Stromal cell of bone marrow (primary cell): ENCODE measurements around the gene ZRANB1.

ENCODE experiments used
- DNase-seq: peaks from one replicate; pipeline ENCODE4 v3.0.0-alpha.2; 2012; ENCODE audit warnings: low read depth

Gene ZRANB1

GRCh38 chr10:124993736-124994451 is 52.0 kb downstream of the ZRANB1 start:
- no peak for DNase-seq

GRCh38 chr10:124994573-124995473 is 52.9 kb downstream of the ZRANB1 start:
- no peak for DNase-seq

DNA sequence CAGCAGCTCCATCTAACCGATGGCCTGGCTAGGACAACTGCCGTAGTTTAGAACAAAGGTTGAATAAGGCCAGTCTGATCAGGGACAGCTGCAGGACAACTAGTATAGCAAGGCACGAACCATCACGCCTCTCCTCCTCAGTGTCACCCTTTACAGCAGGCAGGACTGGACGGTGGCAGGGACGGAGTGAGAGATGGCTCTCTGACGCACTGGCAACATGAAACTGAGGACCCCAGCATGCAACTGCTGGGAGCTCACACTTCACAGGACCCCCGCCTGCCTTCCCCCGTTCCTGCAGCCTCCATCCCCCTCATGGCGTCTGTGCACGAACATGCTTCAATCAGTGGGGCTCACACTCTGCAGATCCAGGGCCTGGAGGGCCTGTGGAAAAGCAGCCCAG is 53.7 kb downstream of the ZRANB1 start:
- no peak for DNase-seq

DNA sequence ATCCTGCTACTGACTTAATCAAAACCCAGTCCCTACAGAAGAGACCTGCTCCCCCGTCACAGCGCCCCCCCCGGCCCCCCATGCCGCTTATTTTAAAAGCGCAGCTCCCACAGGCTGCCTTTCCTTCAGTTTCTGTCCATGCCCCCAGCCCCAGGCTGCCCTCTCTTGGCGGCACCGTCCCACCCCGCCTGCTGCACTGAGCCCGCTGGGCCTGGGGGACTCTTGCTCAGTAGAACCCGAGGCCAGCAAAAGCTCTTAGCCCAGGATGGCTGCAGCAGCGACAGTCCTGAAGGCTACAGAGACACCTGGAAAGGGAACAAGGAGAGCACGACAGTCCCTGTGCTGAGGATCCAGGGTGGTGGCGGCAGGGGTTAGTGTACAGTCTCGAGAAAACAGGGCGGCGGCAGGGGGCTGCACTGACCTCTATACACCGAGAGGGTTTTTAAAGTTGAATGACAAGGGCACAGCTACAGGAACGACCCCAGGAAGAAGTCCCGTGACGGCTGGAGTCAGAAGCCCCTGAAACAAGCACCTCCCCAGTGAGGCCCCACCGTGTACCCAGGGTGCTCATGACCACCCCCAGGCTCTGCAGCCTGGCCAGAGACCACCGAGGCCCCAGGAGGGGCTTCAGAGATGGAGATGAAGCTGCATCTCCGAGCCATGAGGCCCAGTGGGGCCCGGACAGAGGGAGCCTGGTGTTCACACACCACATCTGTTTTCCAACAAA is 54.4 kb downstream of the ZRANB1 start:
- DNase-seq, result no peak

DNA sequence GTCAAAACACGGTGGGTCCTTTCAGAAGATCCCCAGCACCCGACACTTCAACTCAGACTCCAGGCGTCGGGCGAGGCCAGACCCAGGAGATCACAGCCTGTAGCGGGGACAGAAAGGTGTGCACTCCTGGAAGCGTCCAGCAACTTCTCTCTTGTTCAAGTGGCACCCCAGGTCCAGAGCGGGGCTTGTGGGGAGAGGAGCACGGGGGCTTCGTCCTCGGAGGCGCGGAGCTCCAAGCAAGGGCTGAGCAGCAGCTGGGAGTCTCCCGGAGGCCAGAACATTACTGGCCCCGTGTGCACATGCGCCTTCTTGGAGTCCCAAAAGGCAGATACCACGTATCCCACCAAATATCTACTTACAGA is 54.9 kb downstream of the ZRANB1 start:
- no peak for DNase-seq

GRCh38 chr10:124997306-124997705 is 55.4 kb downstream of the ZRANB1 start:
- no peak for DNase-seq

- no peak for DNase-seq
Observed at GRCh38 chr10:124997771-124998623, 56.1 kb downstream of the ZRANB1 start.

- no peak for DNase-seq
Observed at GRCh38 chr10:124998624-124999291, 56.8 kb downstream of the ZRANB1 start.

- DNase-seq, result peak; percentile 84
Observed at GRCh38 chr10:124999433-125000365, 57.8 kb downstream of the ZRANB1 start.

DNA sequence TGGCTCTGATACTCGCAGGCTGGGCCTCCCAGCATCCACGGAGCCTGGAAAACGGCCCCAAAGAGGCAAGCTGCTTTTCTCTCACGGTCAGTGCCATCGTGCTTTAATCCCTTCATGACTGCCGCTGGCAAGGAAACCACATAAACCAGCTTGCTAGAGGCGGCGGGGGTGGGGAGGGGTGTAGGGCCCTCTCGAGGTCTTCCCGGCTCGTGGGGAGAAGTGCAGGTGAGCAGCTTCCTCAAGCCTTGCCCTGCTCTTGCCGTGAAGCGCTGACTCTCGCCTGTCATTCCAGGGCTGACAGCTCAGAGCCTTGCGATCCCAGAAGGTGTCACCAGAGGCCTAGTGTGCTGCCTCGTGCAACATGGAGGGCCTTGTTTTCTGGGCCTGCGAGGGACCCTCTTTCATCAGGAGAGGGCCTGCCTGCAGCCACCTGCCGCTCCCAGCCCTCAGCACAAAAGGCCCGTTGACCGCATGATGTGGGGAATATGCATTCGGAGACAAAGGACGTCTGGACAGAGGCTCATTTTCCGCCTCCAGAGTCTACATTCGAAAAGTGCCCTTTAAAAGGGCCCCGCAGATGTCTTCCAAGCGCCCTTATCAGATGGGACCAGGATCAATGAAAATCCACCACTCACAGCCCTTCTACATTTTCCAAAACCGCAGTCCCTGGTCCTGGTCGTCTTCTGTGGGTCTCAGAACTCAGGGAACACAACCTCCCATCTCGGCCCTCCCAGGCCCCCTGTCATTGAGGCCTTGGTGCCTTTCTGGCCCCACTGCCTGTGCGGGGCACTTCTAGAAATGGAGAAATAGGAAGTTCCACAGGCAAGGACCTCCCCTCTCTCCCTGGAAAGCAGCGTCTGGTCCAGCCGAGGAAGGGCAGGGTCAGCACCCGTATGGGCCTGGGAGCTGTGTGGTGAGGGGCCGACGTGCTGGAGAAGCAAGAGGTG is 58.7 kb downstream of the ZRANB1 start:
- no peak for DNase-seq

GRCh38 chr10:125001313-125002046 is 59.6 kb downstream of the ZRANB1 start:
- DNase-seq, result no peak

DNA sequence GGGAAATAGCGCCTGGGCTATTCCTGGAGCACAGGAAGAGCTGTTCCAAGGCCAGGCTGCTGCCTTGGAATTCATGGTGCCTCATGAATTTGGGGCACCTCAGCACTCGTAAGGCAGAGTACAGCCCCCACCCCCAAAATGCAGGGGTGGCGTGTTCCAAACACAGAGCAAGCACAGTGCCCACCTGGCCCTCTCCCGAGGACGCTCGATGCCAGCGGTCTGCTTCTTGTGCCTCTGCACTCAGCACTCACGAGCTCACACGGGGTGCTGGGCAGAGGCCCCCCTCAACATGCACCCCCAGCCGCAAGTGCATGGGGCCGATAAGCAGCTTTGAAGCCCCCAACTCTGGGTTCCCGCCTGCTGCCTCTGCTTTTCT is 60.1 kb downstream of the ZRANB1 start:
- DNase-seq, result no peak

DNA sequence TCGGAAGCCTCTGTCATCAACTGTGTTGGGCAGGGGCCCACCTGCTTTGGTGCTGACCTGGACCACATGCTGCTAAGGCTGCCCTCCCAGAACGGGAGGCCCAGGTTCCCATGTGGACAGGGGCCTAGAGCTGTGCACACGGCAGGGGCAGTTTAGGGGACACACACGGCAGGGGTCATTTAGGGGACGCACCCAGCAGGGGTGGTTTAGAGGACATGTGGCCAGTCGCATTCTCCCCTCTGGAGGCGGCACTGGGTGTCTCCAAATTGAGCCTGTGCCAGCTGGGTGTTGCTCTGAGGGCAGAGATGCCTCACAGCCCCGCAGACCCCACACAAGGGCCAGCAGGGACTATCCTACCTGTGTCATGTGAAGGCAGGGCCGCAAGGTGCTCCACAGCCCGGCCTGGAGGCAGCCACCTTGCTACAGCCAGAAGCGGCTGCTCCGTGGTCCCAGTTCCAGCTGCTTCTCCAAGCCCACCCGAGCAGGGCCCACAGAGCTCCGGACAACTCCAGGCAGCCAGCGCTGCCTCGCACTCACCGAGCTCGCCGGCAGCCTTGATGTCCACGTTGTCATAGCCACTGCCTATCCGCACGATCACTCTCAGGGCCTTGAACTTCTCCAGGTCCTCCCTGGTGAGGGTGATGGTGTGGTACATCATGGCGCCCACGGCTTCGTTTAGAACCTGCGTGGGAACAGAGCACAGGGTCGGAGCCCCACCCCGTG is 60.7 kb downstream of the ZRANB1 start:
- no peak for DNase-seq

DNA sequence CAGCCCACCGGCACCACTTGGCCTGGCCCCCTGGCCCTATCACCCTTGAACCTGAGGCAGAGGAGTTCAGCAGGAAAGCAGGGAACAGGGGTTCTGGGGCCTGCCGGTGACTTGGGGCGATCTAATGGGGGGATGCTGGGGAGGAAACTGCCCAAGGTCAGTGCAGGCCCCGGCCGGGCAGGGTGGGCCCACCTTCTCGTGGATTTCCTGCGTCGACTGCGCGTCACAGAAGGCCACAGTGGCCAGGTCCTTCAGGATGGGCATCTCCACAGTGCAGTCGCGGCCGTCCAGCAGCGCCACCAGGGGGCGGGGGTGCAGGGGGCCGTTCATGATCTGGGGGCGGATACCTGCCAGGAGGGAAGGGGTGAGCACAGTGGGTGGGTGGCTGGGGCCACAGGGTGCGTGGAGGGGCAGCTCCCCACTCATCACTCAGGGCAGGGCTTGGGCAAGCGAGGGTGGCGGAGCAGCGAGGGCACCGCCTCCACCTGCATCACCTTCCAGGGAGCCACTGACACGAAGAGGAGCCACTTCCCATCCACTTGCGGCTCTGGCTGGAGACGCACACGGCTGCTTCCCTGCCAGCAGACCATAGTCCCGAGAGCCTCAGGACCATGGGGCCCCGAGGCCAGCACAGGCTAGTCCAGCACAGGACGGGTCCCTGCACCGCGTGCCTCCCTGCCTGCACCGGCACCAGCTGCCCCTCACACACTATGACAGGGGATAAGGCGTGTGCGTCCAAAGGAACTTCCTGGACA is 61.4 kb downstream of the ZRANB1 start:
- no peak for DNase-seq

GRCh38 chr10:125003901-125004467 is 62.1 kb downstream of the ZRANB1 start:
- DNase-seq, result no peak

DNA sequence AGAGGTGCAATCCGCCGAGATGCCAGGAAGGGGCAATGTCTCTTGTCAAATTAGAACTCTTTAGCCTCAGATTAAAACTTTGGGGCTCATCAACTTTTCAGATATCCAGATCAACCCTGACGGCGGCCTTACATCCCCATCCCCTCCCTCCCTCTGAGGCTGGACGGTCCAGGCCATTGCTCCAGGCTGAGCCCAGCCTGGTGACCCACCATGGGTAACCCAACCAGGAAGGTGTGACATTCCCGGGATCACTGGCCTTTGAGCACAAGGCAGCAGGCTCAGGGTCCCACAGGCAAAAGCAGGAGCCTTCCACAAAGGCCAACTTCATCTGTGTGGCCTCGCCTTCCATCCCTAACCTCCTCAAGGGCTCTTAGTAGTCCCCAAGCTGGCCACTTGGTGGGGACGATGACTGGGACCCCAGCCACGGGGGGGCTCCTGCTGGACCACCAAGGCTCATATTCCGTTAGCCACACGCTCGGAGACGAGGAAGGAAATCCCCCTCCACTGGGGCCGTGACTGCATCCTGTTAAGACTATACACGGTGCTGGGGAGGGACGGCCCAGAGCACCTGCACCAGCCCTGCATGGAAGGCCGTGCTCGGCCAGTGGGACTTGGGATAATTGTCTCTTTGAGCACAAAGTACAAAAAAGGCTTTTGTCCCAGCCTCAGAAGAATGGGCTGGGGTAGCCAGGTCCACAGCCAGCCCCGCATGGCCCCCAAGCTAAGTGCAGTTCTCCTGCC is 62.8 kb downstream of the ZRANB1 start:
- no peak for DNase-seq
